CD14-positive monocyte (primary cell): ENCODE measurements around the gene SSNA1. TPM values are rescaled to one million over a fixed set of nuclear protein-coding genes. Genes with fewer than 3 reads are reported as not detected.

ENCODE experiments used
- DNase-seq, 3 donors: peaks; one replicate each; pipeline ENCODE4 v3.0.0-alpha.2; 2011 to 2022
- H2AFZ ChIP-seq: 2 replicates; pipeline ENCODE4 v1.6.0; 2012; ENCODE audit warnings: mild to moderate bottlenecking, low read depth, low read length, inconsistent platforms; ENCODE audit not compliant: insufficient read depth, poor library complexity, severe bottlenecking
- H3K27ac ChIP-seq, 2 donors: 1 replicate in 1 of 2; 2 replicates in 1 of 2; pipeline ENCODE4 v1.5.1; 2012 to 2013; ENCODE audit warnings: low read length in 2 of 2, control low read depth in 1 of 2, inconsistent platforms in 1 of 2, low read depth in 1 of 2, mild to moderate bottlenecking in 1 of 2
- H3K27me3 ChIP-seq, 2 donors: one replicate each; pipeline versions ENCODE4 v1.6.0 to v1.6.1; 2011 to 2013; ENCODE audit warnings: low read length in 2 of 2; ENCODE audit not compliant: control insufficient read depth in 2 of 2, insufficient read depth in 2 of 2
- H3K36me3 ChIP-seq, 2 donors: replicated peaks in 1 of 2; 1 replicate in 1 of 2; 2 replicates in 1 of 2; pipeline versions ENCODE4 v1.5.1 to v1.6.1; 2012 to 2013; ENCODE audit warnings: low read length in 2 of 2, control low read depth in 1 of 2, inconsistent platforms in 1 of 2, mild to moderate bottlenecking in 1 of 2; ENCODE audit not compliant: insufficient read depth in 2 of 2, control insufficient read depth in 1 of 2
- H3K4me1 ChIP-seq, 2 donors: 1 replicate in 1 of 2; 2 replicates in 1 of 2; pipeline versions ENCODE4 v1.5.1 to v1.6.1; 2012 to 2013; ENCODE audit warnings: low read length in 2 of 2, control low read depth in 1 of 2, inconsistent platforms in 1 of 2, mild to moderate bottlenecking in 1 of 2, moderate library complexity in 1 of 2; ENCODE audit not compliant: insufficient read depth in 2 of 2, control insufficient read depth in 1 of 2
- H3K4me2 ChIP-seq: replicated peaks from 2 replicates; pipeline ENCODE3; 2012; ENCODE audit warnings: low read length, moderate library complexity, mild to moderate bottlenecking; ENCODE audit not compliant: poor library complexity, severe bottlenecking; ENCODE audit errors: extremely low read depth
- H3K4me3 ChIP-seq, 3 experiments: fragments of 200-600 bp in 1 of 3; sonication (generic) in 1 of 3; replicated peaks in 1 of 3; 1 replicate in 2 of 3; 2 replicates in 1 of 3; pipeline ENCODE4 v1.5.1; 2011 to 2013; ENCODE audit warnings: low read length in 3 of 3, mild to moderate bottlenecking in 3 of 3, control low read depth in 2 of 3, low read depth in 2 of 3, inconsistent platforms in 1 of 3, moderate library complexity in 1 of 3
- H3K79me2 ChIP-seq: 2 replicates; pipeline ENCODE4 v1.6.0; 2012; ENCODE audit warnings: mild to moderate bottlenecking, control low read depth, inconsistent platforms, low read length, moderate library complexity; ENCODE audit not compliant: insufficient read depth
- H3K9ac ChIP-seq: 2 replicates; pipeline ENCODE4 v1.6.0; 2017; ENCODE audit warnings: low read length, mild to moderate bottlenecking; ENCODE audit not compliant: insufficient read depth, poor library complexity, severe bottlenecking
- H3K9me3 ChIP-seq, 2 donors: replicated peaks in 1 of 2; 1 replicate in 1 of 2; 2 replicates in 1 of 2; pipeline versions ENCODE4 v1.5.1 to v1.6.1; 2012 to 2013; ENCODE audit warnings: low read length in 2 of 2, control low read depth in 1 of 2; ENCODE audit not compliant: control insufficient read depth in 1 of 2, insufficient read depth in 1 of 2
- H4K20me1 ChIP-seq: 2 replicates; pipeline ENCODE4 v1.6.0; 2012; ENCODE audit warnings: mild to moderate bottlenecking, low read length, control low read depth, moderate library complexity; ENCODE audit not compliant: insufficient read depth
- H3K27ac Mint-ChIP-seq, 7 donors: one replicate each; pipeline ENCODE4 v1.8.0; 2020; ENCODE audit warnings: mild to moderate bottlenecking in 7 of 7, mixed read lengths in 7 of 7, moderate library complexity in 6 of 7, inconsistent platforms in 2 of 7
- H3K27me3 Mint-ChIP-seq, 3 donors: one replicate each; pipeline ENCODE4 v1.8.0; 2021 to 2022; ENCODE audit warnings: low read depth in 3 of 3, mild to moderate bottlenecking in 3 of 3, mixed read lengths in 3 of 3, moderate library complexity in 3 of 3, inconsistent platforms in 1 of 3
- H3K36me3 Mint-ChIP-seq, 2 donors: one replicate each; pipeline ENCODE4 v1.8.0; 2020; ENCODE audit warnings: mixed read lengths in 2 of 2, inconsistent platforms in 1 of 2, mild to moderate bottlenecking in 1 of 2
- H3K4me1 Mint-ChIP-seq: one replicate; pipeline ENCODE4 v1.8.0; 2020; ENCODE audit warnings: mild to moderate bottlenecking, mixed read lengths
- H3K4me3 Mint-ChIP-seq, 2 donors: one replicate each; pipeline ENCODE4 v1.8.0; 2020; ENCODE audit warnings: mild to moderate bottlenecking in 2 of 2, mixed read lengths in 2 of 2, moderate library complexity in 1 of 2
- H3K9me3 Mint-ChIP-seq, 7 donors: one replicate each; pipeline ENCODE4 v1.8.0; 2020 to 2022; ENCODE audit warnings: mixed read lengths in 7 of 7, mild to moderate bottlenecking in 6 of 7, moderate library complexity in 6 of 7, inconsistent platforms in 2 of 7
- CTCF ChIP-seq: fragments of 200-600 bp; IDR thresholded peaks from one replicate; pipeline ENCODE4 v1.8.0; 2022; ENCODE audit warnings: antibody characterized with exemption, mild to moderate bottlenecking
- WGBS: methylation state at CpG from one replicate; pipeline ENCODE4 v1.1.5; 2013; ENCODE audit warnings: missing lambda C conversion rate; ENCODE audit not compliant: insufficient coverage; 5-methylcytosine and 5-hydroxymethylcytosine counted together
- intact Hi-C, 2 donors: fragments of 100-400 bp; cut with micrococcal nuclease; formaldehyde crosslinking; loops; one replicate each; pipeline versions ENCODE4 v1.15.0 to v1.15.1; 2023
- polyA plus RNA-seq, 3 donors: library from polyadenylated mRNA; depleted of rRNA in 1 of 3; unstranded in 2 of 3; stranded (reverse) in 1 of 3; fragments of 300-500 nt in 2 of 3; fragments of >200 nt in 1 of 3; fragmentation: Illumina TruSeq in 2 of 3; gene quantifications; 1 replicate in 2 of 3; 2 replicates in 1 of 3; pipeline ENCODE4 v1.2.3, GENCODE V29; 2012 to 2021

The SSNA1 gene
- polyA plus RNA-seq, 3 donors = 87.0 to 118 (median 98.3) TPM

DNA sequence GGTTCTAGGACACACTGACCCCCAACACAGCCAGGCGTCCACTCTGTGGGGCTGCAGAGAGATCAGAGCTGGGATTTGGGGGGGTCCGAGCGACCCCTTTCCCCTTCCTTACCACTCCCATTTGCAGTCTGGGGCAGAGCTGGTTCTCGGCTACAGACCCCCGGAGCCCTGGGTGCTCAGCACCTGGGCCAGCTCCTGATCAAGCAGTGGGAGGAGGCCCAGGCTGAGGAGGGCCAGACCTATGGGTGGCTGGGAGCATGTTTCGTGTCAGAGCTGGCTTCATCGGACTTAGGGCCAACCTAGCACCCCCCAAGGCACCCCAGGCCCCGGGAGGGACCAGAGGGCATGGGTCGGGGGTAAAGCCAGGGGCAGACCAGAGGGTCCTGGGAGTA, 42.0 kb upstream of the SSNA1 start:
- Mint-ChIP-seq H3K4me3 (no peak overlapping the region), H3K9me3 (peaks cover 5 to 18% (median 12%) of the 10 kb centered on the region in 7 donors), H3K27me3 (peaks cover 13 to 30% (median 30%) of the 10 kb centered on the region in 3 donors), H3K36me3 (no peaks in the 10 kb centered on the region), H3K27ac (no peak overlapping the region), H3K4me1 (no peaks in the 10 kb centered on the region)
- WGBS = 30% methylated on average over 2 of the region's 9 CpGs
- no peak overlapping the region for H3K4me2 ChIP-seq
- H3K27me3 ChIP-seq = peaks cover 0 to 3% of the 10 kb centered on the region in 2 donors
- no peaks in the 10 kb centered on the region for H3K36me3 ChIP-seq
- H3K79me2 ChIP-seq = no peaks in the 10 kb centered on the region
- no peak overlapping the region for H2AFZ ChIP-seq
- H4K20me1 ChIP-seq = no peaks in the 10 kb centered on the region
- peaks cover 0 to 15% of the 10 kb centered on the region in 2 donors for H3K9me3 ChIP-seq
- no peak for DNase-seq
- H3K9ac ChIP-seq = no peak overlapping the region
- H3K27ac ChIP-seq = no peak overlapping the region
- intact Hi-C loops = no loop called here
- no peak for TF ChIP-seq CTCF
- no peak overlapping the region for H3K4me3 ChIP-seq
- H3K4me1 ChIP-seq = no peaks in the 10 kb centered on the region

DNA sequence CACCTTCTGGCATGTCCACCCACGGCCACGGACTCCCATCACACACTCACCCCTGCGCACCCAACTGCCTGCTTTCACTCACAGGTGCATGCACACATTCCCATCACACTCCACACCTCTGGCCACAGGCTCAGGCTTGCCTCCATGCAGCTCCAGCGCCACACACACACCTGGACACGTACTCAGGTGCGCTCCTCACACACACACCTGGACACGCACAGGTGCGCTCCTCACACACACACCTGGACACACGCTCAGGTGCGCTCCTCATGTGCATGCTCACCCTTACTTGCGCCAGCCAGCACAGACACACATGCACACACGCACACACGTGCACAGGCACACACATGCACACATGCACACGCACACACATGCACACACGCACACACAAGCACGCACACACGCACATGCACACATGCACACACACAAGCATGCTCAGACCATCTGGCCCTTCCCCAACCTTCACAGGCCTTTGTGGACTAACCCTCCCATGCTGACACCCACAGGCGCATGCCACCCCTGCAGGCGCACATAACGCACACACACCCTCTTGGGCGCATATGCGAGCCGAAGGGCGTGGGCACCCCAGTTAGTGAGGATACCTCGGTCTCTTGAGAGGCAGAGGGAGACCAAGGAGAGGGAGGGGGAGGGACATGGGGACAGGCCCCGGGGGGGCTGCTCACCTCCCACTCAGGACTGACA, 41.2 kb upstream of the SSNA1 start:
- Mint-ChIP-seq H3K27me3 (peaks cover 15 to 28% (median 28%) of the 10 kb centered on the region in 3 donors), H3K4me1 (no peaks in the 10 kb centered on the region), H3K36me3 (no peaks in the 10 kb centered on the region), H3K27ac (peak overlapping the region in 1 of 7 donors; percentile 64), H3K9me3 (peaks cover 5 to 20% (median 12%) of the 10 kb centered on the region in 7 donors), H3K4me3 (peak overlapping the region in 1 of 2 donors; percentile 51)
- 91% methylated on average over 21 of the region's 26 CpGs for WGBS
- Histone ChIP-seq H3K9ac (no peak overlapping the region), H3K79me2 (no peaks in the 10 kb centered on the region), H3K4me2 (no peak overlapping the region), H2AFZ (no peak overlapping the region), H3K27me3 (peaks cover 0 to 3% of the 10 kb centered on the region in 2 donors), H3K36me3 (no peaks in the 10 kb centered on the region), H3K4me1 (no peaks in the 10 kb centered on the region), H3K4me3 (no peak overlapping the region), H3K9me3 (peaks cover 0 to 15% of the 10 kb centered on the region in 2 donors), H4K20me1 (no peaks in the 10 kb centered on the region), H3K27ac (no peak overlapping the region)
- no peak for DNase-seq
- no peak for TF ChIP-seq CTCF
- intact Hi-C loops = no loop called here
